Measurements from ENCODE around the gene PHACTR1. TPM values are rescaled to one million over a fixed set of nuclear protein-coding genes. Genes with fewer than 3 reads are reported as not detected.

The PHACTR1 gene
- total RNA-seq, 4 donors from 2014 or later = 1.2 to 3.2 (median 1.6) TPM; not detected in 1

DNA sequence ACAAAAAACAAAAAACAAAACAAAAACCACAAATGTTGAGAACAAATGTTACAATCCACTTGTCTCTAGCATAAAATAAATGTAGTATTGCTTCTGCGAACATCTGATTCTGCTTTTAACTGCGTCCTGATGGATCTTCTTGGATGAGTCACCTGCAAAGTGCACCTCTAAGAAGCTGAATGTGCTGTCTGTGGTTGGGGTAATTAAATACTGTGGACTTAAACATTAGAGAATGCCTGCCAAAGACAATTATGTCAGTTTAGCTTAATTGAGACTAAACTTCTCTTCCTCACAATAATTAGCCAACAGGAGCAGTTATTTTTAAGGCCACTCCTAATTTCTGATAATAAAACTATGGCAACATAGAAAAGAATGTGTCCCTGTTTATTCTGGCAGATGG lies 253.4 kb downstream of the PHACTR1 start:
- intact Hi-C loops (cut with DNase I; ENCODE audit: low total_unique reads) (no loop called here), in situ Hi-C loops (cut with MboI; ENCODE audit: low pct_ligation_motif_present in 1 of 4, low pct_unique_long_range_greater_than_20kb in 1 of 4, low sequenced_read_pairs in 3 of 4) (no loop called here)
- Histone ChIP-seq H3K27me3 (no peaks in the 10 kb centered on the region), H3K4me3 (no peak overlapping the region), H3K27ac (no peak overlapping the region), H3K9me3 (no peaks in the 10 kb centered on the region), H3K4me1 (no peaks in the 10 kb centered on the region), H3K36me3 (no peaks in the 10 kb centered on the region)
- no peak for DNase-seq
- no peak for TF ChIP-seq POLR2AphosphoS5 (IDR thresholded peaks at IDR 0.05)
- TF ChIP-seq EP300 (IDR thresholded peaks at IDR 0.05; ENCODE audit: low read depth) = no peak
- 84 to 88% methylated on average over 2 of the region's 2 CpGs for WGBS, 2 donors (ENCODE audit: low coverage in 1 of 2)

DNA sequence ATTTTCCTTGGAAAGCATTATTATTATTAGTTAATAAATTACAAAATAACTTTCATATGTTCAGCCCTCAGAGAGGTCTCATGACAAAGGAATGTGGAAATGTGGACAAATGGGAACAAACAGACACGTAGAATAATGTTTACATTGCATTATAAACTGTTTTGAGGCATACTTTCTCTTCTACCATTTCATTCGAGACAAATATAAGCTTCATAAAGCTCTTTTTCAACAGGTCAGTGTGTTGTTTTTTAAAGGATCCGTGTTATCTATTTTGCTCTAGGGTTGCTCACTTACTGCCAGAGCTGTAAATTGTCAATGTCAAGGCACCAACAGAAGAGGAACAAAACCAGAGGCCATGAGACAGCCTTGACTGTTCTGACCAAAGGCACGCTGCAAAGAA lies 256.8 kb downstream of the PHACTR1 start:
- no peak overlapping the region for H3K27ac ChIP-seq
- no peaks in the 10 kb centered on the region for H3K36me3 ChIP-seq
- DNase-seq = no peak
- no peaks in the 10 kb centered on the region for H3K27me3 ChIP-seq
- no peak overlapping the region for H3K4me3 ChIP-seq
- in situ Hi-C loops (cut with MboI; ENCODE audit: low pct_ligation_motif_present in 1 of 4, low pct_unique_long_range_greater_than_20kb in 1 of 4, low sequenced_read_pairs in 3 of 4) (no loop called here), intact Hi-C loops (cut with DNase I; ENCODE audit: low total_unique reads) (no loop called here)
- TF ChIP-seq EP300 (IDR thresholded peaks at IDR 0.05; ENCODE audit: low read depth) (no peak), POLR2AphosphoS5 (IDR thresholded peaks at IDR 0.05) (no peak)
- TF ChIP-seq, protein P1, sequence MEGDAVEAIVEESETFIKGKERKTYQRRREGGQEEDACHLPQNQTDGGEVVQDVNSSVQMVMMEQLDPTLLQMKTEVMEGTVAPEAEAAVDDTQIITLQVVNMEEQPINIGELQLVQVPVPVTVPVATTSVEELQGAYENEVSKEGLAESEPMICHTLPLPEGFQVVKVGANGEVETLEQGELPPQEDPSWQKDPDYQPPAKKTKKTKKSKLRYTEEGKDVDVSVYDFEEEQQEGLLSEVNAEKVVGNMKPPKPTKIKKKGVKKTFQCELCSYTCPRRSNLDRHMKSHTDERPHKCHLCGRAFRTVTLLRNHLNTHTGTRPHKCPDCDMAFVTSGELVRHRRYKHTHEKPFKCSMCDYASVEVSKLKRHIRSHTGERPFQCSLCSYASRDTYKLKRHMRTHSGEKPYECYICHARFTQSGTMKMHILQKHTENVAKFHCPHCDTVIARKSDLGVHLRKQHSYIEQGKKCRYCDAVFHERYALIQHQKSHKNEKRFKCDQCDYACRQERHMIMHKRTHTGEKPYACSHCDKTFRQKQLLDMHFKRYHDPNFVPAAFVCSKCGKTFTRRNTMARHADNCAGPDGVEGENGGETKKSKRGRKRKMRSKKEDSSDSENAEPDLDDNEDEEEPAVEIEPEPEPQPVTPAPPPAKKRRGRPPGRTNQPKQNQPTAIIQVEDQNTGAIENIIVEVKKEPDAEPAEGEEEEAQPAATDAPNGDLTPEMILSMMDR (IDR thresholded peaks at IDR 0.05) = no peak
- H3K4me1 ChIP-seq = no peaks in the 10 kb centered on the region
- H3K9me3 ChIP-seq = no peaks in the 10 kb centered on the region
- 41 to 42% methylated on average over 4 of the region's 4 CpGs for WGBS, 2 donors (ENCODE audit: low coverage in 1 of 2)

DNA sequence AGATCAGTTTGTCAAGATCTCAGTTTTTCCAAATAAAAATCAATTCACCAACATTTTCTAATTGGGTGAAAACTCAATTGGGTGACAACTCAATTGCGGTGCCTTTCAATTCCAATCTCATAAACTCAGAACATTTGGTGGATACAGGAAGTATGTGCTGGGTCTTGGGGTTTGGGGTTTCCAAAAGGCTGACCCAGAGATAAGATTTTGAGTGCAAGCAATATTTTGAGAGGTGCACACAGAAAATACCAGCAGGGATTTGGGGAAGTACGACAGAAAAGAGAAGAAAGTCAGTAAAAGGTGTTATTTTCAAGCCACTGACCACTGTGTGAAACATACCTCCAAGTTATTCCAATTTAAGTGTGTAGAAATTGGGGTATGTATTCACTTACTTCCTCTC lies 258.0 kb downstream of the PHACTR1 start:
- no peaks in the 10 kb centered on the region for H3K9me3 ChIP-seq
- H3K27ac ChIP-seq = no peak overlapping the region
- intact Hi-C loops (cut with DNase I; ENCODE audit: low total_unique reads) = no loop called here
- H3K36me3 ChIP-seq = no peaks in the 10 kb centered on the region
- in situ Hi-C loops (cut with MboI; ENCODE audit: low pct_ligation_motif_present in 1 of 4, low pct_unique_long_range_greater_than_20kb in 1 of 4, low sequenced_read_pairs in 3 of 4) = no loop called here
- no peak overlapping the region for H3K4me3 ChIP-seq
- 74% methylated on average over 2 of the region's 2 CpGs; no CpG with 5 or more reads in 1 of the 2 donors for WGBS, 2 donors (ENCODE audit: low coverage in 1 of 2)
- TF ChIP-seq POLR2AphosphoS5 (IDR thresholded peaks at IDR 0.05) (no peak), EP300 (IDR thresholded peaks at IDR 0.05; ENCODE audit: low read depth) (no peak), POLR2A (IDR thresholded peaks at IDR 0.05) (no peak)
- TF ChIP-seq, protein P1 (IDR thresholded peaks at IDR 0.05) = no peak
- no peak for DNase-seq
- H3K4me1 ChIP-seq = no peaks in the 10 kb centered on the region
- no peaks in the 10 kb centered on the region for H3K27me3 ChIP-seq

DNA sequence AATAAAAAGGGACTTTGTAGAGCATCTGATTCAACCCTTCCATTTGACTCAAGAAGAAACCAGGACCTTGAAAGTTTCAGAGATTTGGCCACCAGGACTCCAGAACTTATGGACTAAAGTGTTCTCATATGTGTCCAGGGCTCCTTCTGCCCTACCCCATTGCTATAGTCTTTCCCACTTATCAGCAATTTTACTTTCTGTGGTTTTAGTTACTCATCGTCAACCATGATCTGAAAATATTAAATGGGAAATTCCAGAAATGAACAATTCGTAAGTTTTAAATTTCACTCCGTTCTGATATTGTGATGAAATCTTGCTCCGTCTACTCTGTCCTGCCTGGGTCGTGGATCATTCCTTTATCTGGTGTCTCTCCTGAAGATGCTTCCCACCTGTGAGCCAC lies 259.8 kb downstream of the PHACTR1 start:
- WGBS, 2 donors (ENCODE audit: low coverage in 1 of 2) = 81 to 89% methylated on average over 5 of the region's 5 CpGs
- H3K4me3 ChIP-seq = no peak overlapping the region
- in situ Hi-C loops (cut with MboI; ENCODE audit: low pct_ligation_motif_present in 1 of 4, low pct_unique_long_range_greater_than_20kb in 1 of 4, low sequenced_read_pairs in 3 of 4) = no loop called here

DNA sequence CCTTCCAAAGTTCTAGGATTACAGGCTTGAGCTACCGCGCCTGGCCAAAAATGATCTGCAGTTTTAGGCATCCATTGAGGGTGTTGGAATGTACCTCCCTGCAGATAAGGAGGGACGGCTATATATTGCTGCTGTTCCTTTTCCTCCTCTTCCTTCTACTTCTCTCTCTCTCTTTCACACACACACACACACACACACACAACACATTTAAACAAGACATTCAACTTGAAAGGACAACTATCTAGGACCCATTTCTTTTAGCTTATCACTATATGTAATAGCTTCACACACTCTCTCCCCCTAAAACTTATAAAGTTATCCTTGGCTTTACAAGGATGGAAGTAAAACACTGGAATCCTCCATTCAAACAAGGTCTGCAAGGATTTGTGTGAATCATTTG lies 260.6 kb downstream of the PHACTR1 start:
- in situ Hi-C loops (cut with MboI; ENCODE audit: low pct_ligation_motif_present in 1 of 4, low pct_unique_long_range_greater_than_20kb in 1 of 4, low sequenced_read_pairs in 3 of 4) (no loop called here), intact Hi-C loops (cut with DNase I; ENCODE audit: low total_unique reads) (no loop called here)
- Histone ChIP-seq H3K4me1 (no peaks in the 10 kb centered on the region), H3K27ac (no peak overlapping the region), H3K36me3 (no peaks in the 10 kb centered on the region), H3K27me3 (no peaks in the 10 kb centered on the region), H3K4me3 (no peak overlapping the region), H3K9me3 (no peaks in the 10 kb centered on the region)
- 94 to 97% methylated on average over 2 to 3 of the region's 3 CpGs for whole genome bisulfite sequencing, 2 donors (ENCODE audit: low coverage in 1 of 2)
- no peak for DNase-seq
- TF ChIP-seq EP300 (IDR thresholded peaks at IDR 0.05; ENCODE audit: low read depth) (no peak), POLR2AphosphoS5 (IDR thresholded peaks at IDR 0.05) (no peak), POLR2A (IDR thresholded peaks at IDR 0.05) (no peak)
- TF ChIP-seq, protein P1 (IDR thresholded peaks at IDR 0.05) = no peak

More for the DNA sequence above, 259.8 kb downstream of the PHACTR1 start:
- no peaks in the 10 kb centered on the region for H3K36me3 ChIP-seq
- TF ChIP-seq POLR2A (IDR thresholded peaks at IDR 0.05) = no peak
- TF ChIP-seq, protein P1 (IDR thresholded peaks at IDR 0.05) = no peak
- no peak for TF ChIP-seq POLR2AphosphoS5 (IDR thresholded peaks at IDR 0.05)
- no peak for DNase-seq
- H3K4me1 ChIP-seq = no peaks in the 10 kb centered on the region
- intact Hi-C loops (cut with DNase I; ENCODE audit: low total_unique reads) = no loop called here
- no peaks in the 10 kb centered on the region for H3K9me3 ChIP-seq
- H3K27ac ChIP-seq = no peak overlapping the region
- no peaks in the 10 kb centered on the region for H3K27me3 ChIP-seq
